ENCODE results near the gene C17orf107. TPM values are rescaled to one million over a fixed set of nuclear protein-coding genes. Genes with fewer than 3 reads are reported as not detected.
A peak's percentile ranks its signal among the peaks of the same experiment; 100 is the strongest.

C17orf107 gene
- total RNA-seq, 4 donors from 2014 or later: 0.10 to 0.33 TPM; not detected in 2

- no peak for DNase-seq
- H3K4me3 ChIP-seq: no peak overlapping the region
- no peak for ATAC-seq
- peaks cover 0 to 10% of the 10 kb centered on the region in 2 donors for H3K4me1 ChIP-seq
- H3K36me3 ChIP-seq: peaks cover 0 to 49% of the 10 kb centered on the region in 2 donors
- H3K9me3 ChIP-seq: no peaks in the 10 kb centered on the region
- H3K27ac ChIP-seq: no peak overlapping the region
- peaks cover 0 to 18% (median 4%) of the 10 kb centered on the region in 3 donors for H3K27me3 ChIP-seq
- intact Hi-C loops (cut with DNase I; ENCODE audit: low total_unique reads): no loop called here
- in situ Hi-C loops (cut with MboI; ENCODE audit: low sequenced_read_pairs in 4 of 4): loop anchor here in 2 of 4 donors (25.0 kb wide), 1 partner anchor 110 kb away; the partner anchor contains the start of genes GLTPD2 (in 2 of the 2), PSMB6 (in 2 of the 2) and VMO1 (in 2 of the 2)
- TF ChIP-seq CTCF (IDR thresholded peaks at IDR 0.05 in 4 of 5, conservative IDR thresholded peaks at IDR 0.05 in 1 of 5) (no peak), POLR2A (IDR thresholded peaks at IDR 0.05) (no peak)
Observed at GRCh38 chr17:4897198-4897687, 2.1 kb upstream of the C17orf107 start.

GRCh38 chr17:4897785-4898184 is 1.6 kb upstream of the C17orf107 start:
- intact Hi-C loops (cut with DNase I; ENCODE audit: low total_unique reads): no loop called here
- no peak for ATAC-seq
- DNase-seq: no peak
- Histone ChIP-seq H3K27me3 (peaks cover 0 to 18% (median 4%) of the 10 kb centered on the region in 3 donors), H3K4me3 (no peak overlapping the region), H3K9me3 (no peaks in the 10 kb centered on the region), H3K36me3 (peaks cover 0 to 43% of the 10 kb centered on the region in 2 donors), H3K4me1 (peaks cover 0 to 14% of the 10 kb centered on the region in 2 donors), H3K27ac (no peak overlapping the region)
- no peak for TF ChIP-seq POLR2A (IDR thresholded peaks at IDR 0.05)
- TF ChIP-seq CTCF (IDR thresholded peaks at IDR 0.05 in 4 of 5, conservative IDR thresholded peaks at IDR 0.05 in 1 of 5): no peak
- in situ Hi-C loops (cut with MboI; ENCODE audit: low sequenced_read_pairs in 4 of 4): loop anchor here in 2 of 4 donors (25.0 kb wide), 1 partner anchor 110 kb away; the partner anchor contains the start of genes GLTPD2 (in 2 of the 2), PSMB6 (in 2 of the 2) and VMO1 (in 2 of the 2)

GRCh38 chr17:4898351-4898750 is 985 bp upstream of the C17orf107 start:
- in situ Hi-C loops (cut with MboI; ENCODE audit: low sequenced_read_pairs in 4 of 4): loop anchor here in 2 of 4 donors (25.0 kb wide), 1 partner anchor 111 kb away; the partner anchor contains the start of genes GLTPD2 (in 2 of the 2), PSMB6 (in 2 of the 2) and VMO1 (in 2 of the 2)
- TF ChIP-seq CTCF (IDR thresholded peaks at IDR 0.05 in 4 of 5, conservative IDR thresholded peaks at IDR 0.05 in 1 of 5) (no peak), POLR2A (IDR thresholded peaks at IDR 0.05) (no peak)
- ATAC-seq (no peak), DNase-seq (no peak)
- Histone ChIP-seq H3K9me3 (no peaks in the 10 kb centered on the region), H3K27ac (no peak overlapping the region), H3K4me1 (peaks cover 0 to 20% of the 10 kb centered on the region in 2 donors), H3K4me3 (no peak overlapping the region), H3K36me3 (peaks cover 0 to 38% of the 10 kb centered on the region in 2 donors), H3K27me3 (peaks cover 0 to 18% (median 4%) of the 10 kb centered on the region in 3 donors)
- intact Hi-C loops (cut with DNase I; ENCODE audit: low total_unique reads): no loop called here

GRCh38 chr17:4898927-4899326 is 409 bp upstream of the C17orf107 start:
- DNase-seq: no peak
- no peak for TF ChIP-seq POLR2A (IDR thresholded peaks at IDR 0.05)
- TF ChIP-seq CTCF (IDR thresholded peaks at IDR 0.05 in 4 of 5, conservative IDR thresholded peaks at IDR 0.05 in 1 of 5): no peak
- in situ Hi-C loops (cut with MboI; ENCODE audit: low sequenced_read_pairs in 4 of 4): loop anchor here in 2 of 4 donors (25.0 kb wide), 1 partner anchor 112 kb away; the partner anchor contains the start of genes GLTPD2 (in 2 of the 2), PSMB6 (in 2 of the 2) and VMO1 (in 2 of the 2)
- Histone ChIP-seq H3K4me3 (peak overlapping the region; percentile 44 to 57 (median 54)), H3K9me3 (no peaks in the 10 kb centered on the region), H3K4me1 (peaks cover 0 to 22% of the 10 kb centered on the region in 2 donors), H3K36me3 (peaks cover 0 to 32% of the 10 kb centered on the region in 2 donors), H3K27me3 (peaks cover 0 to 18% (median 4%) of the 10 kb centered on the region in 3 donors), H3K27ac (no peak overlapping the region)
- intact Hi-C loops (cut with DNase I; ENCODE audit: low total_unique reads): no loop called here
- no peak for ATAC-seq
